GM12873 (cell line): Measurements from ENCODE around the gene ZBTB22.

Experiments
- CTCF ChIP-seq: IDR thresholded peaks from 2 replicates; pipeline ENCODE4 v1.5.1; 2012; ENCODE audit warnings: low read depth, mild to moderate bottlenecking, moderate library complexity, low read length, control low read depth; ENCODE audit not compliant: insufficient read depth; ENCODE audit errors: missing control alignments

The ZBTB22 gene

GRCh38 chr6:33317419-33317668, 200 bp downstream of the ZBTB22 start:
- TF ChIP-seq CTCF: no peak

GRCh38 chr6:33316603-33317418, 733 bp downstream of the ZBTB22 start:
- TF ChIP-seq CTCF: no peak

- no peak for TF ChIP-seq CTCF
These were observed 1.5 kb downstream of the ZBTB22 start for GRCh38 chr6:33315793-33316602.

GRCh38 chr6:33314943-33315792, 2.4 kb downstream of the ZBTB22 start:
- TF ChIP-seq CTCF: no peak

- peak; percentile 3 for TF ChIP-seq CTCF
These were observed 3.0 kb downstream of the ZBTB22 start for GRCh38 chr6:33314515-33314942.

GRCh38 chr6:33313709-33314514, 3.6 kb downstream of the ZBTB22 start, which contains the start of gene TAPBP:
Gene TAPBP, minus strand, starts transcription at chr6:33314078. Its CDS starts 37 bp downstream, at chr6:33314041.
- TF ChIP-seq CTCF: no peak
